Upper lobe of right lung (tissue), 1 donor: ENCODE measurements around the gene BCAS3. TPM values are rescaled to one million over a fixed set of nuclear protein-coding genes. Genes with fewer than 3 reads are reported as not detected.

Experiments
- ATAC-seq: fragments of 200-7000 bp; cut with Tn5 transposase; one replicate; pipeline ENCODE4 v1.9.1; 2020; ENCODE audit warnings: mild to moderate bottlenecking, moderate library complexity
- DNase-seq: peaks from one replicate; pipeline ENCODE4 v3.0.0-alpha.2; 2020
- H3K27ac ChIP-seq: fragments of 200-600 bp; one replicate; pipeline ENCODE4 v1.8.0; 2022
- H3K27me3 ChIP-seq: fragments of 200-600 bp; one replicate; pipeline ENCODE4 v1.8.0; 2022; ENCODE audit warnings: mild to moderate bottlenecking
- H3K36me3 ChIP-seq: fragments of 200-600 bp; one replicate; pipeline ENCODE4 v1.8.0; 2022
- H3K4me1 ChIP-seq: fragments of 200-600 bp; one replicate; pipeline ENCODE4 v1.8.0; 2022
- H3K4me3 ChIP-seq: fragments of 200-600 bp; one replicate; pipeline ENCODE4 v1.8.0; 2022; ENCODE audit warnings: mild to moderate bottlenecking
- H3K9me3 ChIP-seq: fragments of 200-600 bp; one replicate; pipeline ENCODE4 v1.8.0; 2022
- CTCF ChIP-seq: fragments of 200-600 bp; IDR thresholded peaks from one replicate; pipeline ENCODE4 v1.8.0; 2022; ENCODE audit warnings: antibody characterized with exemption
- intact Hi-C: fragments of 100-400 bp; cut with DNase I; formaldehyde crosslinking; loops from one replicate; pipeline ENCODE4 v1.11.0; 2022
- total RNA-seq: library from RNA; stranded (reverse); fragmentation: NEBNext Ultra II Directional; extraction: Animal tissue kit (Norgen Biotek cat#: 25700); gene quantifications from one replicate; pipeline ENCODE4 v1.2.1, GENCODE V29; 2021
- donor health status: DM: no; HTN: yes; CAD: no; lungs with severe emphysema.

BCAS3 gene
- total RNA-seq, 1 donor from 2014 or later = 23.5 TPM

DNA sequence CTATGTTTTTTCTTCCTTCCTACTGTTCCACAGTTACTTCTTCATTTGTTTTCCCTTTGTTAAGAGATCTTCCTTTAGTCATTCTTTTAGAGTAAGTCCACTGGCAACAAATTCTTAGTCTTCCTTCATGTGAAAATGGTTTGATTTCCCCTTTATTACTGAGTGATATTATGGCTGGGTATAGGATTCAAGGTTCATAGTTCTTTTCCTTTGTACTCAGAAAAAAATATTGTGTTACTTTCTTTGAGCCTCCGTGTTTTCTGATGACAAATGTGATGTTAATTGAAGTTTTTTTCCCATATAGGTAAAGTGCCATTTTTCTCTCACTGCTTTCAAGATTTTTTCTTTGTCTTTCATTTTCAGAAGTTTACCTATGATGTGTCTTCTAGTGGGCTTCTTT is 438.9 kb downstream of the BCAS3 start:
- Histone ChIP-seq H3K27me3 (no peaks in the 10 kb centered on the region), H3K36me3 (no peaks in the 10 kb centered on the region), H3K4me1 (no peaks in the 10 kb centered on the region), H3K27ac (no peak overlapping the region), H3K9me3 (peaks cover 7% of the 10 kb centered on the region), H3K4me3 (no peak overlapping the region)
- intact Hi-C loops = no loop called here
- no peak for ATAC-seq
- no peak for DNase-seq
- no peak for TF ChIP-seq CTCF

GRCh38 chr17:61117983-61118382 is 440.3 kb downstream of the BCAS3 start:
- intact Hi-C loops = no loop called here
- DNase-seq = no peak
- no peak for ATAC-seq
- H3K9me3 ChIP-seq = peaks cover 7% of the 10 kb centered on the region
- no peaks in the 10 kb centered on the region for H3K4me1 ChIP-seq
- no peak overlapping the region for H3K27ac ChIP-seq
- no peaks in the 10 kb centered on the region for H3K36me3 ChIP-seq
- no peak for TF ChIP-seq CTCF
- no peaks in the 10 kb centered on the region for H3K27me3 ChIP-seq
- H3K4me3 ChIP-seq = no peak overlapping the region

- DNase-seq = no peak
- Histone ChIP-seq H3K27me3 (no peaks in the 10 kb centered on the region), H3K27ac (no peak overlapping the region), H3K4me1 (no peaks in the 10 kb centered on the region), H3K36me3 (no peaks in the 10 kb centered on the region), H3K9me3 (peaks cover 7% of the 10 kb centered on the region), H3K4me3 (no peak overlapping the region)
- no peak for ATAC-seq
- intact Hi-C loops = no loop called here
- no peak for TF ChIP-seq CTCF
Observed at GRCh38 chr17:61118871-61119270, 441.2 kb downstream of the BCAS3 start.

DNA sequence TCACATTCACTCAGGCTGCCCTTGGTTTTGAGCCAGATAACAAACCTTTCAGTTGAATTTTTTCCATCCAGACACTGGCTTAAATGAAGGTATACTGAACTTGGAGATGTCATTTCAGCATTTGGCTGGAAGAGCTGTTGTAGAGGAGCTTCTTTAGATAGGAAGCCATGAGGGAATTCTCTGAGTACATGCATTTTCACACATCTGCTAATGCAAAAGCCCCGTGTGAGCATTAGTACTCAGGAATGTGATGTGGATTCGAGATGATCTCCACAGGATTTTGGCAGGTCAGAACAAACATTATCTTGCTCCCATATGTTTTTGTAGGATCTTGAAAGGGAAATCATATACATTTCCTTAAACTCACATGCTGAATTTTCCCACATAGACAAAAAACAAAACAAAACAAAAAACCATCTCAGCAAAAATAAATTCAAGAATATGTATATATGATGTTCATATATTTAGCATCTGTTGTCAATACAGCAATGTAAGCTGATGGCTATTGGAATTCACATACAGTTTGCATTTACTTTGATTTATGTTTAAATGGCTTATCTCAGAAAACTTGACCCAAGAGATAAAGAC is 444.8 kb downstream of the BCAS3 start:
- no peaks in the 10 kb centered on the region for H3K27me3 ChIP-seq
- no peak for ATAC-seq
- no peaks in the 10 kb centered on the region for H3K9me3 ChIP-seq
- no peaks in the 10 kb centered on the region for H3K36me3 ChIP-seq
- H3K27ac ChIP-seq = no peak overlapping the region
- intact Hi-C loops = no loop called here
- peaks cover 4% of the 10 kb centered on the region for H3K4me1 ChIP-seq
- no peak for TF ChIP-seq CTCF
- DNase-seq = no peak
- H3K4me3 ChIP-seq = no peak overlapping the region

DNA sequence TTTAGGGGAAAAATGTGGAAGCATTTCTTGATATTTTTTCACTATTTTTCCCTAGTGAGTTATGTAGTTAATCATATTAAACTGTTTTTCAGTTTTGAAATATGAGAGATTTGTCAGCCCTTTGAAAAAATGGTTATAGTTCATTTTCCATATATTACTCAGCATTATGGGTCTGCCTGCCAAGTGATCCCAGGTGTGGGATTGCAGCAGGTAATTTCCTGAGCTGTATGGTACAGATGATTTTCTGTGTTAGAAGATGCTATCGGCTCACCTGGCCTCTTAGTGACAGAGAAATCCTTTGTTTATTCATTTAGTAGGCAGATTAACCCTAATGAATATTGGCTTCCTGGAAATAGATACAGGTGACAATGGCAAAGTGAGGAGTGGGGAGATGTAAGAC is 446.9 kb downstream of the BCAS3 start:
- Histone ChIP-seq H3K4me1 (peaks cover 12% of the 10 kb centered on the region), H3K27ac (no peak overlapping the region), H3K9me3 (no peaks in the 10 kb centered on the region), H3K36me3 (no peaks in the 10 kb centered on the region), H3K4me3 (no peak overlapping the region), H3K27me3 (no peaks in the 10 kb centered on the region)
- intact Hi-C loops = no loop called here
- no peak for TF ChIP-seq CTCF
- DNase-seq = no peak
- ATAC-seq = no peak
